T-helper 1 cell treated with Interleukin-12 subunit alpha and Interleukin-12 subunit beta and Interleukin-4 antibody, amounts not matched to agents 30 μg/mL and 1 μg/mL, for 36 hours (primary cell): ENCODE measurements around the gene CLIC5.
A peak's percentile ranks its signal among the peaks of the same experiment; 100 is the strongest.

Experiments
- H3K27ac Mint-ChIP-seq: one replicate; pipeline ENCODE4 v1.8.0; 2021; ENCODE audit warnings: mild to moderate bottlenecking, mixed read lengths
- H3K27me3 Mint-ChIP-seq: one replicate; pipeline ENCODE4 v1.8.0; 2021; ENCODE audit warnings: low read depth, mixed read lengths
- H3K36me3 Mint-ChIP-seq: one replicate; pipeline ENCODE4 v1.8.0; 2021; ENCODE audit warnings: low read depth, mixed read lengths
- H3K4me1 Mint-ChIP-seq: one replicate; pipeline ENCODE4 v1.8.0; 2021; ENCODE audit warnings: low read depth, mixed read lengths
- H3K4me3 Mint-ChIP-seq: one replicate; pipeline ENCODE4 v1.8.0; 2021; ENCODE audit warnings: mild to moderate bottlenecking, moderate library complexity, mixed read lengths
- H3K9me3 Mint-ChIP-seq: one replicate; pipeline ENCODE4 v1.8.0; 2021; ENCODE audit warnings: mixed read lengths

CLIC5 gene

GRCh38 chr6:46015119-46015968 is at the start of gene CLIC5:
TSS of gene CLIC5 (minus strand) at chr6:46015860. CDS start at chr6:46015542, 318 bp downstream.
- H3K4me3 Mint-ChIP-seq: peak within 1 kb of the TSS; percentile 81
- no peaks in the 10 kb centered on the region for H3K9me3 Mint-ChIP-seq
- H3K4me1 Mint-ChIP-seq: peaks cover 50% of the 10 kb centered on the region
- H3K36me3 Mint-ChIP-seq: peaks cover 6% of the 10 kb centered on the region
- H3K27ac Mint-ChIP-seq: peak within 1 kb of the TSS; percentile 70
- H3K27me3 Mint-ChIP-seq: peaks cover 41% of the 10 kb centered on the region

DNA sequence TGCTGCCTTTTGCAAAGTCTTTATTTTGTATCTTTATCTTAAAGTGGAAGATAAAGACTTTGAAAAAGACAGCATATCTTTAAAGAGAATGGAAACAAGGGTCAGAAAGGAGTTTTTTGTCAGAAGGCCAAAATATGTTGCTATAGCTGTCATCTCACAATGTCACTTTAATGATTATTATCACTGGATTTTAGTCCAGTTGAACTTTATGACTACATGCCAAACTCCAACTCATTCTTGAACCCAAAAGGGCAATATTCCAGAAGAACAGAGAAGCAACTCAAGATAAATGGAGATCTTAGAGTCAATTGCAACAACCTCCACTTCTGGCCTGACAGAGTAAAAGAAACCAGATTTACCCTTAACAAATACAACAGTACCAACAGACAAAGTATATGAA is 47.3 kb upstream of the CLIC5 start:
- Mint-ChIP-seq H3K4me3 (no peak overlapping the region), H3K9me3 (peaks cover under 1% of the 10 kb centered on the region), H3K27me3 (peaks cover 26% of the 10 kb centered on the region), H3K4me1 (no peaks in the 10 kb centered on the region), H3K36me3 (no peaks in the 10 kb centered on the region), H3K27ac (no peak overlapping the region)

DNA sequence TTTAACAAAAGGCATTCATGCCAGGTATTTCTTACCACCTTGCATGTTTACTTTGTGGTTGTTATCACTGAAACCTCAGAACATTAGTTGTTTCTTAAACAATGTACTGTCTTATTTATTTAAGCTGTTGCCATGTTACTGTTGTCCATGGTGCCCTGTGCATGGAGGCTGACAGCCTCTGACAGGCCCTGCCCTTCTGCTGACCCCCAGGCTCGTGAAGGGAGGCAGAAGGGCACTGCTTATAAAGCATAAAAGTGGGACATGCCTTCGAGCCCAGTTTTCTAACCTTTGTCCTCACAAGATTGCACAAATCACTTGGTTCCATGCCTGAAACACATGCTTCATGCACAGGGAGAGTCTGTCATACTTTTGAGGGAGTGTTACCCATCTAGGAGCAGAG is 46.7 kb upstream of the CLIC5 start:
- no peaks in the 10 kb centered on the region for H3K4me1 Mint-ChIP-seq
- H3K9me3 Mint-ChIP-seq: peaks cover 3% of the 10 kb centered on the region
- no peaks in the 10 kb centered on the region for H3K36me3 Mint-ChIP-seq
- H3K4me3 Mint-ChIP-seq: no peak overlapping the region
- no peak overlapping the region for H3K27ac Mint-ChIP-seq
- peaks cover 33% of the 10 kb centered on the region for H3K27me3 Mint-ChIP-seq

DNA sequence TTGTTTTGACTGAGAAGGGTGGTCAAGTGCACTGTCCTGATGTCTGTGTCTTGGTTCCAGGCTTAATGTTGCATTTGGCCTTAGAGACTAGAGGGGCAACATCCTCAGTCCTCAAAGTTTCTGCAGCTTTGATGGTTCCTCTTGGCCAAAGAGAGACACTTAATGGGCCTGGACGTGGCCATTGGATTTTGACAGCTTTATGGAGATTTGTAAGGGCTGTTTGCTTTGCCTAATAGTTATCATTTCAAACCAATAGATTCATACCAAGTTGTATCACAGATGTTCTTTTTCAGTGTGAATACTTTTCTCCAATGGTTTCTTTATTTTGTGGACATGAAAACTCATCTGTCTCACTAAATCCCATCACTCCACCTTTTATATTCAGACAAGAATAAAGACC is 45.8 kb upstream of the CLIC5 start:
- no peaks in the 10 kb centered on the region for H3K4me1 Mint-ChIP-seq
- no peak overlapping the region for H3K4me3 Mint-ChIP-seq
- H3K27ac Mint-ChIP-seq: no peak overlapping the region
- no peaks in the 10 kb centered on the region for H3K36me3 Mint-ChIP-seq
- peaks cover 30% of the 10 kb centered on the region for H3K27me3 Mint-ChIP-seq
- peaks cover 10% of the 10 kb centered on the region for H3K9me3 Mint-ChIP-seq

DNA sequence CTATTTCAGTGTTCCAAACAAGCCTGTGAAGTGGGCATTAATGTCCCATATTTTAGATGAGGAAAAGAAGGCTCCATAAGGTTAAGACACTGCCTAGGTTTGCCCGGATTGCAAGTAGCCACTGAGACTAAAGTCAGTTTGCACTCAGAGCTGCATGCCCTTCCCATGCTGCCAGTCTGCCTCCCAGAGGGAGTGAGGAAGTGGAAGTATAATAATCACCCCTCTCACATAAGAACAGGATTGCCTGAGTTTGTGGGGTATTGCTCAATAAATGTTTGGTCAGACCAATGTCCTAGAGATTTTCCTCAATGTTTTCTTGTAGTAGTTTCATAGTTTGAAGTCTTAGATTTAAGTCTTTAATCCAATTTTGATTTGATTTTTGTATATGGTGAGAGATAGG is 43.9 kb upstream of the CLIC5 start:
- H3K36me3 Mint-ChIP-seq: no peaks in the 10 kb centered on the region
- no peaks in the 10 kb centered on the region for H3K4me1 Mint-ChIP-seq
- H3K27me3 Mint-ChIP-seq: peaks cover 19% of the 10 kb centered on the region
- no peak overlapping the region for H3K27ac Mint-ChIP-seq
- H3K4me3 Mint-ChIP-seq: no peak overlapping the region
- peaks cover 12% of the 10 kb centered on the region for H3K9me3 Mint-ChIP-seq

- peaks cover 17% of the 10 kb centered on the region for H3K27me3 Mint-ChIP-seq
- no peak overlapping the region for H3K27ac Mint-ChIP-seq
- H3K9me3 Mint-ChIP-seq: peaks cover 12% of the 10 kb centered on the region
- no peak overlapping the region for H3K4me3 Mint-ChIP-seq
- H3K36me3 Mint-ChIP-seq: no peaks in the 10 kb centered on the region
- H3K4me1 Mint-ChIP-seq: peaks cover 5% of the 10 kb centered on the region
These were observed 43.3 kb upstream of the CLIC5 start for GRCh38 chr6:46058951-46059350.

GRCh38 chr6:46057792-46058191 is 42.1 kb upstream of the CLIC5 start:
- Mint-ChIP-seq H3K9me3 (peaks cover 12% of the 10 kb centered on the region), H3K4me1 (peaks cover 14% of the 10 kb centered on the region), H3K36me3 (no peaks in the 10 kb centered on the region), H3K4me3 (no peak overlapping the region), H3K27ac (no peak overlapping the region), H3K27me3 (peaks cover 8% of the 10 kb centered on the region)

- Mint-ChIP-seq H3K9me3 (peaks cover 12% of the 10 kb centered on the region), H3K4me1 (peaks cover 18% of the 10 kb centered on the region), H3K36me3 (no peaks in the 10 kb centered on the region), H3K27ac (no peak overlapping the region), H3K27me3 (peaks cover 8% of the 10 kb centered on the region), H3K4me3 (no peak overlapping the region)
These were observed 41.4 kb upstream of the CLIC5 start for GRCh38 chr6:46056906-46057529.

GRCh38 chr6:46054516-46054915 is 38.9 kb upstream of the CLIC5 start:
- H3K27ac Mint-ChIP-seq: no peak overlapping the region
- H3K4me3 Mint-ChIP-seq: no peak overlapping the region
- H3K27me3 Mint-ChIP-seq: peaks cover 12% of the 10 kb centered on the region
- H3K9me3 Mint-ChIP-seq: peaks cover 12% of the 10 kb centered on the region
- no peaks in the 10 kb centered on the region for H3K36me3 Mint-ChIP-seq
- peaks cover 20% of the 10 kb centered on the region for H3K4me1 Mint-ChIP-seq

DNA sequence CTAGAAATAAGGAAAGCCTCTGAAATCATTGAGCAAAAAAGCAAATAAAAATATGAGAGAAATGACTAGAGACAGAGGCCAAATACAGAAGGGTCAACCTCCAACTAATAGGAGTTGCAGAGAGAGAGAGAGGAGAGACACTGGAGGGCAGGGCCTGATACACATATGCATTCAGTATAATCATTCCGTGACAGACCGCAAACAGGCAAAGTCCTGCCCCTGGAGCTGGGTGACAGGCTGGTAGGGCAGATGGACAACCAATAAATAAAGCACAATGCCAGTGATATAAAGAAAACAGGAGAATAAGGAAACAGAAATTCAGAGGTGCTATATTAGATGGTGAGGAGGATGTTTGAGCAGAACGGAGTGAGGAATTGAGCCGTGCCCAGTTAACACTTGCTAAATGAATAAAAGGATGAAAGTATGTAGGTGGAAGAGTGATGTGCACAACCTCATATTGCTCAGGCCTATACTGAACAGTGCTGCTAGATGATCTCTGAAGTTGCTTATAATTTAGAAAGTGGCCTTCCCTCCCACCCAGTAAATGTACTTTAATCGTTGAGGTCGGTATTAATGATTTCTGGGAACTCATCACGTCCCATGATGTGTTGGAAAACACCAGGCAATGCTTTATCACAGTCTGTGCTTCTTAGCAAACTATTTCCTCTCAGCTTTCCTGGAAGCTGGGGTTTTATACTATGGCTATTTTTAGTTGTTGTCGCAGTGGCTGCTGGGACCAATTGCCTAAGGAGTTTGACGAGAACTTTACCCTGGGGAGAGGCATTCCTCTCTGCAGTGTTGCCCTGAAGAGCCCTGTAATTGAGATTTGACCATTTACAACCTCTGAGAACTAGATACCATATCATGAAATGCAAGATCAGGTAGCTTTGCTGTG is 37.6 kb upstream of the CLIC5 start:
- H3K36me3 Mint-ChIP-seq: no peaks in the 10 kb centered on the region
- peaks cover 20% of the 10 kb centered on the region for H3K4me1 Mint-ChIP-seq
- H3K4me3 Mint-ChIP-seq: no peak overlapping the region
- H3K9me3 Mint-ChIP-seq: peaks cover 12% of the 10 kb centered on the region
- peak overlapping the region; percentile 52 for H3K27ac Mint-ChIP-seq
- H3K27me3 Mint-ChIP-seq: peaks cover 12% of the 10 kb centered on the region

GRCh38 chr6:46052479-46052878 is 36.8 kb upstream of the CLIC5 start:
- H3K4me1 Mint-ChIP-seq: peaks cover 20% of the 10 kb centered on the region
- H3K9me3 Mint-ChIP-seq: peaks cover 9% of the 10 kb centered on the region
- no peak overlapping the region for H3K4me3 Mint-ChIP-seq
- H3K36me3 Mint-ChIP-seq: no peaks in the 10 kb centered on the region
- H3K27ac Mint-ChIP-seq: no peak overlapping the region
- peaks cover 6% of the 10 kb centered on the region for H3K27me3 Mint-ChIP-seq

GRCh38 chr6:46051962-46052361 is 36.3 kb upstream of the CLIC5 start:
- no peak overlapping the region for H3K4me3 Mint-ChIP-seq
- H3K27ac Mint-ChIP-seq: no peak overlapping the region
- H3K4me1 Mint-ChIP-seq: peaks cover 20% of the 10 kb centered on the region
- peaks cover 4% of the 10 kb centered on the region for H3K27me3 Mint-ChIP-seq
- H3K36me3 Mint-ChIP-seq: no peaks in the 10 kb centered on the region
- H3K9me3 Mint-ChIP-seq: peaks cover 7% of the 10 kb centered on the region

- no peak overlapping the region for H3K27ac Mint-ChIP-seq
- no peaks in the 10 kb centered on the region for H3K9me3 Mint-ChIP-seq
- peaks cover 20% of the 10 kb centered on the region for H3K4me1 Mint-ChIP-seq
- H3K36me3 Mint-ChIP-seq: no peaks in the 10 kb centered on the region
- peaks cover 4% of the 10 kb centered on the region for H3K27me3 Mint-ChIP-seq
- H3K4me3 Mint-ChIP-seq: no peak overlapping the region
These were observed 35.3 kb upstream of the CLIC5 start for GRCh38 chr6:46050845-46051405.

DNA sequence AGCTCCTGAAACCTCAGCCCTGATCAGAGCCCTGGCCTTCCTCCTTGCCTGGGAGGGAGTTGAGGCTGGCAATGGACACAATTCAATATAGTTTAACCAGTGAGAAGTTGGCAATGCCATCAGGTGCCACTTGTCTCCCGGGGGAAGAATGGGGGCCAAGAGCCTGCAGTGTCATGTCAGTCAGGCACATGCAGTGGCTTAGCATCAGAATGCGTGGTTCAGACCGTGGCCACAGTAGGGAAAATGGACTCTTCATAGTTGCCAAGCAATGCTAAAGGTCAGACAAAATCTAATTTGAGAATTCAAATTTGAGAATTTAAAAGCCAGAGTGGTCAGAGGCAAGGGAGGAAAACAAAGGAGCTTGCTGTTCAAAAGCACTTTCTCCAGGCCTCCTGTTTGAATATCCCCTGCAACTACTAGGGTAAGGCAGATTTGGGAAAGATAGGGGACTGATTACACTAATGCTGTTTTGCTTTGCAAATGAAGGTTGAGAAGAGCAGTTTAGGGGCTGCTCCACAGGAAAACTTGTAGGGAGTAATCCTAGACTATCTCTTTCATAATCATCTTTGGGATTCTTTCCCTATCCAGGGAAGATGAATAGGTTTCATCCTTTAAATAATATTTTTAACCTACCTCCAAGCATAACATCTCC is 33.1 kb upstream of the CLIC5 start:
- H3K4me3 Mint-ChIP-seq: no peak overlapping the region
- H3K27me3 Mint-ChIP-seq: peaks cover 4% of the 10 kb centered on the region
- peaks cover 18% of the 10 kb centered on the region for H3K4me1 Mint-ChIP-seq
- H3K36me3 Mint-ChIP-seq: no peaks in the 10 kb centered on the region
- no peak overlapping the region for H3K27ac Mint-ChIP-seq
- H3K9me3 Mint-ChIP-seq: no peaks in the 10 kb centered on the region
